GM23248 (cell line): ENCODE data around the gene PLCB2. TPM values are rescaled to one million over a fixed set of nuclear protein-coding genes. Genes with fewer than 3 reads are reported as not detected.

ENCODE experiments used
- DNase-seq: peaks from one replicate; pipeline ENCODE4 v3.0.0-alpha.2; 2015
- H2AFZ ChIP-seq: fragments of 200-600 bp; sonication (generic); 2 replicates; pipeline ENCODE4 v1.6.1; 2016; ENCODE audit warnings: antibody characterized with exemption
- H3F3A ChIP-seq: fragments of 200-600 bp; sonication (generic); 2 replicates; pipeline ENCODE4 v1.6.1; 2016; ENCODE audit warnings: mild to moderate bottlenecking, antibody characterized with exemption, mixed run types; ENCODE audit not compliant: insufficient read depth
- H3K27ac ChIP-seq: fragments of 200-600 bp; sonication (generic); 2 replicates; pipeline ENCODE4 v1.5.1; 2016; ENCODE audit warnings: mild to moderate bottlenecking
- H3K27me3 ChIP-seq: fragments of 200-600 bp; sonication (generic); replicated peaks from 2 replicates; pipeline ENCODE4 v1.6.1; 2016; ENCODE audit warnings: mild to moderate bottlenecking; ENCODE audit not compliant: insufficient read depth
- H3K36me3 ChIP-seq: fragments of 200-600 bp; sonication (generic); 2 replicates; pipeline ENCODE4 v1.6.1; 2016; ENCODE audit warnings: low read depth, mild to moderate bottlenecking
- H3K4me1 ChIP-seq: fragments of 200-600 bp; sonication (generic); 2 replicates; pipeline ENCODE4 v1.6.1; 2016; ENCODE audit warnings: mild to moderate bottlenecking; ENCODE audit not compliant: insufficient read depth
- H3K4me2 ChIP-seq: fragments of 200-600 bp; sonication (generic); one replicate; pipeline ENCODE4 v1.6.1; 2016; ENCODE audit warnings: mild to moderate bottlenecking; ENCODE audit not compliant: unreplicated experiment
- H3K4me3 ChIP-seq: fragments of 200-600 bp; sonication (generic); 2 replicates; pipeline ENCODE4 v1.5.1; 2016; ENCODE audit warnings: mild to moderate bottlenecking
- H3K79me2 ChIP-seq: fragments of 200-600 bp; sonication (generic); 2 replicates; pipeline ENCODE4 v1.6.1; 2016; ENCODE audit warnings: mild to moderate bottlenecking; ENCODE audit not compliant: insufficient read depth
- H3K9ac ChIP-seq: fragments of 200-600 bp; sonication (generic); 2 replicates; pipeline ENCODE4 v1.6.1; 2016; ENCODE audit warnings: mild to moderate bottlenecking
- H3K9me2 ChIP-seq: fragments of 200-600 bp; sonication (generic); 2 replicates; pipeline ENCODE4 v1.6.1; 2016; ENCODE audit warnings: mixed run types, mild to moderate bottlenecking, moderate library complexity; ENCODE audit not compliant: insufficient read depth
- H3K9me3 ChIP-seq: fragments of 200-600 bp; sonication (generic); one replicate; pipeline ENCODE4 v1.6.1; 2017; ENCODE audit warnings: low read depth
- H4K20me1 ChIP-seq: fragments of 200-600 bp; sonication (generic); 2 replicates; pipeline ENCODE4 v1.6.0; 2016; ENCODE audit not compliant: insufficient read depth
- EZH2 ChIP-seq: fragments of 200-600 bp; sonication (generic); IDR thresholded peaks from 2 replicates; pipeline ENCODE4 v1.6.1; 2018; ENCODE audit warnings: antibody characterized with exemption, mild to moderate bottlenecking; ENCODE audit not compliant: insufficient read depth, poor library complexity, severe bottlenecking
- EZH2phosphoT487 ChIP-seq: fragments of 200-600 bp; sonication (generic); IDR thresholded peaks from 2 replicates; pipeline ENCODE4 v1.6.1; 2018; ENCODE audit warnings: antibody characterized with exemption, moderate library complexity, mild to moderate bottlenecking, low read depth; ENCODE audit not compliant: insufficient read depth
- WGBS, 2 experiments: methylation state at CpG; one replicate each; pipeline ENCODE4 v1.1.6; 2015 to 2017; ENCODE audit warnings: low lambda C conversion rate in 2 of 2, low coverage in 1 of 2; ENCODE audit errors: missing lambda C conversion rate in 2 of 2; 5-methylcytosine and 5-hydroxymethylcytosine counted together
- in situ Hi-C: fragments of 300-500 bp; cut with MboI; formaldehyde crosslinking; loops from 2 replicates; pipeline ENCODE4 v1.15.0; 2020
- polyA plus RNA-seq: library from polyadenylated mRNA; unstranded; fragments of >200 nt; fragmentation: Nextera tagmentation; extraction: Ambion mirVana; gene quantifications from 2 replicates; pipeline ENCODE4 v1.2.1, GENCODE V29; 2016
- total RNA-seq: library from RNA; depleted of rRNA; stranded (reverse); fragments of >200 nt; shearing (Covaris generic); gene quantifications from 2 replicates; pipeline ENCODE4 v1.2.3, GENCODE V29; 2014

The PLCB2 gene
- total and polyA plus RNA-seq, 2 experiments from 2014 or later, result 0.54 to 1.1 TPM

DNA sequence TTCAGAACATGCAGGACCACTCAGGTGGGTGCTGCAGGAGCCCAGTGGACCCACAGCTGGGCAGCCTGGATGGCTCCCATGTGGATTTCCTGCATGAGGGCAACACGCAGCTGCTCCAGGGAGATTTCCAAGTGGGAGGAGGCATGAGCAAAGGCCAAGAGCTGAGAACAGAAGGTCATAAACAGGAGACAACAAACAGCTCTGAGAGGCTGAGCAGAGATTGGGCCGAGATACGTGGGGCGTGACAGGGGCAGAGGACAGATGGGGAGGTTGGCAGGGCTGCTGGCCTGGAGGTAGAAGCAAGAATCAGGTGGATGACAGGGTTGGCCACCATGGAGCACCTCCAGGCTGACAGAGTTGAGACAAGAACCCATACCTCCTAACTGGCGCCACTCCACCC lies 46.0 kb upstream of the PLCB2 start:
- Histone ChIP-seq H3K79me2 (no peaks in the 10 kb centered on the region), H3K4me3 (no peak overlapping the region), H3K4me2 (no peak overlapping the region), H2AFZ (no peak overlapping the region), H3K36me3 (no peaks in the 10 kb centered on the region), H3K9me2 (no peaks in the 10 kb centered on the region), H3K27ac (no peak overlapping the region), H3K9ac (no peak overlapping the region), H3K27me3 (no peaks in the 10 kb centered on the region), H3K4me1 (no peaks in the 10 kb centered on the region), H3K9me3 (no peaks in the 10 kb centered on the region), H4K20me1 (no peaks in the 10 kb centered on the region), H3F3A (no peaks in the 10 kb centered on the region)
- no peak for DNase-seq
- in situ Hi-C loops, result no loop called here
- TF ChIP-seq EZH2phosphoT487 (no peak), EZH2 (no peak)
- 70 to 74% methylated on average over 5 of the region's 5 CpGs for WGBS, 2 experiments

- Histone ChIP-seq H3K4me2 (no peak overlapping the region), H3K9me2 (no peaks in the 10 kb centered on the region), H3K9ac (no peak overlapping the region), H2AFZ (no peak overlapping the region), H3K36me3 (no peaks in the 10 kb centered on the region), H3K4me1 (no peaks in the 10 kb centered on the region), H3K79me2 (no peaks in the 10 kb centered on the region), H4K20me1 (no peaks in the 10 kb centered on the region), H3K9me3 (no peaks in the 10 kb centered on the region), H3K4me3 (no peak overlapping the region), H3F3A (no peaks in the 10 kb centered on the region), H3K27me3 (no peaks in the 10 kb centered on the region), H3K27ac (no peak overlapping the region)
- 59 to 62% methylated on average over 7 of the region's 7 CpGs for WGBS, 2 experiments
- DNase-seq, result no peak
- TF ChIP-seq EZH2phosphoT487 (no peak), EZH2 (no peak)
- in situ Hi-C loops, result no loop called here
Observed at GRCh38 chr15:40352281-40352901, 44.7 kb upstream of the PLCB2 start.

DNA sequence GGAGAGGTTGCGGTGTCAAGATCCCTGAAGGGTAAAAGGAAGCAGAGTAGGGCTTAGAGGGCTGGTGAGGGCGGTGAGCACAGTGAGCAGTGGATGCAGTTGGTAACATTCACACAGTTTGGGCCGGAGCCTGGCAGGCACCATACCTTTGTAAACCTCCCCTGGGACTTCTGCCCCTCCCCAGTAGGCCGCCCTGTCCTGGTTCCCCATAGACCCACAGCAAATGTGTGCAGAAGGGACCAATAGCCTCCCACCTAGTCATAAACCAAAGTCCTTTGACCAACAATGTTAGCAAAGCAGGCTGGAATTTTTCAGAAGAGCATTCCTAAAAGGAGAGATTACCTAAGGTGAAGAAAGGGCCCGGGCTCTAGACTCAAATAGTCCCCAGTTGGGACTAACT lies 41.4 kb upstream of the PLCB2 start:
- DNase-seq, result no peak
- Histone ChIP-seq H2AFZ (no peak overlapping the region), H3K4me3 (no peak overlapping the region), H3K79me2 (no peaks in the 10 kb centered on the region), H3K9me2 (no peaks in the 10 kb centered on the region), H3K9ac (no peak overlapping the region), H3K36me3 (no peaks in the 10 kb centered on the region), H3K4me1 (no peaks in the 10 kb centered on the region), H3K9me3 (no peaks in the 10 kb centered on the region), H3K27ac (no peak overlapping the region), H3K4me2 (no peak overlapping the region), H4K20me1 (no peaks in the 10 kb centered on the region), H3F3A (no peaks in the 10 kb centered on the region), H3K27me3 (no peaks in the 10 kb centered on the region)
- TF ChIP-seq EZH2phosphoT487 (no peak), EZH2 (no peak)
- in situ Hi-C loops, result no loop called here
- 83 to 88% methylated on average over 5 of the region's 5 CpGs for whole genome bisulfite sequencing, 2 experiments

DNA sequence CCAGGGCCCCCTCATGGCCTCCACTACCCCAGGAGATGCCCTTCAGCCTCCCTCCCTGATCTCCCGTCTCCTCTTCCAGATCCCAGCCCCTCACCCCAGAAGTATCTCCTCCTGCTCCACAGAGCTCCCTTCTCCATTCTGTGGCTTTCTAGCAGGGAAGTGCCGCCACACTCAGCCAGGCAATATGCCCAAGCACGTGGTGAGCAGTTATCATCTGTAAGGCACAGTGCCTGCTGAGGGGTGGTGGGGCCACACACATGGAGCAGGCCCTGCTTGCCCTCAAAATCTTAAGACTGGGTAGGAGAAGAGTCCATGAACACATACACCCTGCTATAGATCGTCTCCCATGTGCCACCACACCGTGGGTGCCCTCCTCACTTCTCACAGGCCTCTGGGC lies 40.7 kb upstream of the PLCB2 start:
- Histone ChIP-seq H3K79me2 (no peaks in the 10 kb centered on the region), H3F3A (no peaks in the 10 kb centered on the region), H3K4me2 (no peak overlapping the region), H3K4me3 (no peak overlapping the region), H3K9me2 (no peaks in the 10 kb centered on the region), H2AFZ (no peak overlapping the region), H3K27ac (no peak overlapping the region), H3K9ac (no peak overlapping the region), H3K27me3 (no peaks in the 10 kb centered on the region), H4K20me1 (no peaks in the 10 kb centered on the region), H3K9me3 (no peaks in the 10 kb centered on the region), H3K36me3 (no peaks in the 10 kb centered on the region), H3K4me1 (peaks cover 5% of the 10 kb centered on the region)
- no peak for DNase-seq
- in situ Hi-C loops, result no loop called here
- TF ChIP-seq EZH2phosphoT487 (no peak), EZH2 (no peak)
- WGBS, 2 experiments, result 66 to 77% methylated on average over 5 of the region's 5 CpGs
